ENCODE data around the gene INAFM1.

- TF ChIP-seq CTCF (conservative IDR thresholded peaks at IDR 0.05) (no peak), EZH2 (IDR thresholded peaks at IDR 0.05; ENCODE audit: low read depth) (no peak)
These were observed 14.2 kb upstream of the INAFM1 start for GRCh38 chr19:47260476-47260875.
